GM19438 (cell line): ENCODE measurements around the gene NAA40.
A peak's percentile ranks its signal among the peaks of the same experiment; 100 is the strongest.
"Not testable (repeated sequence)": the region's sequence is repeated elsewhere in the genome, so short reads cannot be mapped to it uniquely, and the experiment has no call there.

Experiments used
- ATAC-seq: cut with Tn5 transposase; IDR thresholded peaks from one replicate; pipeline ENCODE4 v1.9.1; 2021; ENCODE audit warnings: low read depth; ENCODE audit not compliant: unreplicated experiment

NAA40 gene

DNA sequence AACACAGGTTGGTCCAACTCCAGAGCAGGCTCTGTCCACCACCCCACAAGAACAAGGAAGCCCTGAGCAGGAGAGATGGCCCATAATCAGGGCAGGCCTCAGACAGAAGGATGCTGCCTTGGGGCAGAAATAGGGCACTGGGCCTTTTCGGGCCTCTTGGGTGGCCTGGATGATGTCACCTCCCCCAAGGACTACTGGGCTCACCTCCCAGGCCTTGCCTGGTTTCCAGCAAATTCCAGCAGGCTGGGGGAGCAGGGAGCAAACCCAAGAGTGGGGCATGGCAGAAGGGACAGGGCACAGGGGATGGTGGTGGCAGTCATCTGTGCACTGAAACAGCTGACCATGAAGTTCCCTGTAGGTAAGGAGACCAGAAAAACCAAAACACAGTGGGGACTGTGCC lies 5.3 kb upstream of the NAA40 start:
- ATAC-seq = no peak

DNA sequence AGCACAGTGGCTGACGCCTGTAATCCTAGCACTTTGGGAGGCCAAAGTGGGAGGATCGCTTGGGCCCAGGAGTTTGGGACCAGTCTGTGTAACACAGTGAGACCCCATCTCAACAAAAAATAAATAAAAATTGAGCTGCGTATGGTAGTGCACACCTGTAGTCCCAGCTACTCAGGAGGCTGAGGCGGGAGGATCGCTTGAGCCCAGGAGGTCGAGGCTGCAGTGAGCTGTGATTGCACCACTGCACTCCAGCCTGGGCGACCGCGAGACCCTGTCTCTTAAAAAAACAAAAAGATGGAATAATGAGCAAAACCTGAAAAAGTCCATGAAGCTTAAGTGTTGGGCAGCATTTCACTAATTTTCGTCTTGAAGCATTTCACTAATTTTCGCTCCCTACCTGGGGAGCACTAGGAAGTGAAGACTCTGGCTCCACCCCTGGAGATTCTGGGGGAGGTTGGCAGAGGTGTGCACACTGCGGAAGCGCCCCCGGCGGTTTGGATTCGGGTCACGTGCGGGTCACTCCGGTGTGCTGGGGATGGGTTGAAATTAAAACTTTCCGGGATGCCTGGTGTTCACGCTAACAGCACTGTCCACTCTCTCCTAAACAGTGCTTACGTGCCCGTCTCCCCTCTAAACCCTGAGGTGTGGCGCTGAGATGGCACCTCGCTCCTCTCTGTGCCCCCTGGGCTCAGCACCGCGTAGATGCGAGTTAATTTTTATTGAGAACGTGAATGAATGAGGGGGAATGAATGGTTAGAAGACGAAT lies 906 bp upstream of the NAA40 start:
- peak; percentile 18 for ATAC-seq

DNA sequence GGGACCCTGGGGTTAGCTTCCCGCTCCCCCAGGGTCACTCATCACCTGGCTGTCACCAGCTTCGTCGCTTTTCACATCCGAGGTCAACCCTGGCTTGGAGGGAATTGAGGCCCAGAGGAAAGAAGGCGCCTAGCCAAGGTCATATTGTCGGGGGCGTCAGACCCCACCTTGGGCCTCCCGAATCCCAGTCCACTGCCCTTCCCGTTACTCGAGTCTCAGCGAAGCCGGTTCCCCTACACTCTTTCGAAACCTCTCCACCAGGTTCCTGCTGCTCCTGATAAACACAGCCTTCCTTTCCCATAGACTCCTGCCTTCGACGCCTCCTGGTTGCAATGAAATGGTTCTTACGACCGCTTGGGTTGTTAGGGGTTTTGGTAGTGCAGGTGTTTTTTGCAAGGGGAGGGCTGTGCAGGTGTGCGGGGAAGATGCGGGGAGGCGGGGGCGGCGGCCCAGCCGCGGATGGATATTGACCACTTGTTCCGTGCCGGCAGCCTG lies 642 bp downstream of the NAA40 start:
- ATAC-seq = no peak

DNA sequence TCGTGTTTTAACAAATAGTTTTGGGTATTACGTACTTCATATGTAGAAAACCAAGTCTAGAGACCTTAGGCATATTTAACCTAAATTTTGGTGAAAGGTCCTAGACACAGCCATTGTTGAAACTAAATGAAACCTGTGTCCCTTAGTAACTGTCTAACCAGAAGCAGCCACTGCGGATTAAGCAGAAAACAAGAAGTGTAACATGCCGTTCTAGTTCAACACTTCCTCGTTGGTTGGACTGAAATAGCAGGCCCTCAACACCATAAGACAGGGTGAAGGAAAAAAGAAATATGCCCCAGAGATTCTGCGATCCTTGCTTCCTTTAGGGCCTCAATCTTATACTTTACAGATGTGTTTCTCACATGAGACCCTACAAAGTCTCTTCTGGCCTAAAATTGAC lies 2.0 kb downstream of the NAA40 start:
- no peak for ATAC-seq

DNA sequence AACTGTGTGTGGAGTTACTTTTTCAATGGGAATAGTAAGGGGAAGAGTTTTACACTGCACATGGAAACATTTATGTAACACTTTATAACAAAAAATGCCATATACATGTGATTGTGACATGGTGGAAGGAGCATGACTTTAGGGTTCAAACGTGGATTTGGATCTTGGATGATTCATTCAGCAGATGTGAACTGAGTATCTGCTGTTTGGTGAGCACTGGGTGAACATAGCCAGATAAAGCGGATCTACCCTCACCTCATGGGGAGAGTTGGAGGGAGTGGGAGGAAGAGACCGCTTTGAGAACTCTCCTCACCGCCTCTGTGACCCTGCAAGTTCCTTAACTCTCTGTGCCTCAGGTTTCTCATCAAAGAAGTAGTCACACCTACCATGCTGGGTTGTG lies 3.1 kb downstream of the NAA40 start:
- ATAC-seq = no peak

DNA sequence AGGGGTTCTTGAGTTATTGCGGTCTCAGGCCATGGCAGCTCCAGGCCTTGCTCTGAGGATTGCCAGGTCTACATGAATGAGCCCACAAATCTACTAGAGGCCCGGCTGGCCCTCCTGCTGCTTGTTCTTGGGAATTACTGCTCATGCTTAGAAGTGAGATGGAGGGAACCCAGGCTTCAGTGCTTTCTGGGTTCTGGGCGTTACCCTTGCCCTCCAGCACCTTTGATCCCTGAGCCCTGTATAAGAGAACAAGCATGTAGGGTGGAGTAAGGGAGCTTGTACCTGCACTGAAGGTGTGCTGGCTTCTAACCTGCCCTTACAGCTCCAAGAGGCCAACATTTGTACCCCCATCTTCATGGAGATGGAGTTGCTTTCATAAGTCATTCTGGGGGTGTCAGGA lies 4.0 kb downstream of the NAA40 start:
- no peak for ATAC-seq

DNA sequence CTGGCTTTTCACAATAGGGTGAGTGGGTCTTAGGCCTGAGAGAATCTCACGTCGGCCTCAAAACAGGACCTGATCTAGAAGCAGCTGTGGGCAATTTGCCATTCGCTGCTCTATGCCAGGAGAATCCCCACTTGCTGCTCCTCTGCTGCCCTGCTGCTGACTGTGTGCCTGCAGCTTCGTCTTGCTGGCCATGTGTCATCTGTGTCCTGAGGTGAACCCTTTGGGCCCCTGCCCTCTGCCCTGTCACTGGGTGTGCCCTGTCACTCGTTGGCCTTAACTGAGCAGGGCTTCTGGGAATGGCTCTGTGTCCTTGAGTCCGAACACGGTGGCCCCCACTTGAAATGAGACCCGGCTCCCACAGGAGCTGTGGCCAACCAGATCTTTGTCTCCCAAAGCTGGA lies 6.2 kb downstream of the NAA40 start:
- no peak for ATAC-seq

DNA sequence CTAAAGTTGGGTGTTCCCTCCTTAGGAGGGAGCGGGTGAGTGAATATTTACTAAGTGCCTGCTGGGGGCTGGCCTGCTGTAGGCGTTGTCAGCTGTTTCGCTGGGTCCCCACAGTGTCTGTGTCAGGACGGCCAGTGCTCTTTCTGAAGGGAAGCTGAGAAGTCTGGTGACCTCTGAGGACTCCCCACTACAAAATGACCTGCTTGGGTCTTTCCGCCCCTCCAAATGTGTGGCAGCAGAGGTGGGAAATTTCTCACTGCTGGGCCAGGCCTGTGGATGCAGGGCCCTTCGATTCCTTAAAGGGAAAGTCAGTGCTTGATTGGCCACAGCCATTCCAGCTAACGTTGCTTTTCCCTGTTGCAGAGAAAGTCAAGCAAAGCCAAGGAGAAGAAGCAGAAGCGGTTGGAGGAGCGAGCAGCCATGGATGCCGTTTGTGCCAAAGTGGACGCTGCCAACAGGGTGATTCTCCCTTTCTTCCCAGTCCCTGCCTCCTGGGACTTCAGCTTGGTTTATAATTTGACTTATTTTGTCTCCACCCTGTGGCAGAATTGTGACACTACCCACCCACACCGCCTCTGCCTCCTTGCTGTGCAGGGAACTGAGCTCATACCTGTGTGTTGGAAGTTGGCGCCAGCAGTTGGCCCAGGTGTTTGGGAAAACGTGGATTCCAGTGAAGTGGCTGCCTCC lies 6.8 kb downstream of the NAA40 start:
- no peak for ATAC-seq

DNA sequence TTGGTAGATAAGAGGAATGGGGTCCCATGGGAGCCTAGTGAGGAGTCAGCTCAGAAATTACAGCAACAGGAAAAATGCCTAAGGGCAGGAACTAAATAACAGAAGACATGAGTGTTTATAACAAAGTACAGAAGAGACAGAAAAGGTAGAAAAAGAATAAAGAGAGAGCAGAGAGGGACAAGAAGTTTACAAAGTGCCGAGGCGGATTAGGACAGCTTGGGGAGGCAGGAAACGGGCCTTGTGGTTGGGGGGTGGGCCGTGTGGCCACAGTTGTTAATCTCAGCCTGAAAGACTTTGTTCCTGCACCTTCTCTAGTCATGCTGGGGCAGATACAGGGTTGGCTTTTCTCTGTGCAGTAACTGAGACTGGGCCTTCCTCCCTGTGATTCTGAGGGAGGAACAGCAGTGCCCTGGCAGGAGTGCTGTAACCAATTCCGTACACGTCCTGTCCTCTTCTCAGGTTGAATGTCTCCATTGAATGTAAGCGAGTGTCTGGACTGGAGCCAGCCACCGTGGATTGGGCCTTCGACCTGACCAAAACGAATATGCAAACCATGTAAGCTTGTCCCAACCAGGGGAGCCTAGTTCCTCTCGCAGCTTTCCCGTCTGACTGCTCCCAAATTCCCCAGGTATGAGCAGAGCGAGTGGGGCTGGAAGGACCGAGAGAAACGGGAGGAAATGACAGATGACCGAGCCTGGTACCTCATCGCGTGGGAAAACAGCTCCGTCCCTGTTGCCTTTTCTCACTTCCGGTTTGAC lies 13.2 kb downstream of the NAA40 start:
- ATAC-seq = no peak

DNA sequence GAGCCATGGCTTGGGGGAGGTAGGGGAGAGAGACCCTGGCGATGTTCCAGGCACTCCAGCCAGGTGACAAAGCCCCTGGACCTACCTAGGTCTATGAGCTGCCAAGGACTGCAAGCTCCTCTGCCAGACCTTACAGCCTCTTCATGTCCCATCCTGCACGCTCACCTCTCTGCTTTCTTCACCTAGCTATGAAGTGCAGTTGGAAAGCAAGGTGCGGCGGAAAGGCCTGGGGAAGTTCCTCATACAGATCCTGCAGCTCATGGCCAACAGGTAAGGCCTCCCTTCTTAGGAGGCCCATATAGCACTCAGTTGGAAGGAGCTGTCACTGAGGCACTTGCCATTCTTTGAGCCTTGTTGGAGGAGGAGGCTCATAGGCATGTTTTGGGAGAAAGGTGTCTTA lies 13.8 kb downstream of the NAA40 start:
- no peak for ATAC-seq

DNA sequence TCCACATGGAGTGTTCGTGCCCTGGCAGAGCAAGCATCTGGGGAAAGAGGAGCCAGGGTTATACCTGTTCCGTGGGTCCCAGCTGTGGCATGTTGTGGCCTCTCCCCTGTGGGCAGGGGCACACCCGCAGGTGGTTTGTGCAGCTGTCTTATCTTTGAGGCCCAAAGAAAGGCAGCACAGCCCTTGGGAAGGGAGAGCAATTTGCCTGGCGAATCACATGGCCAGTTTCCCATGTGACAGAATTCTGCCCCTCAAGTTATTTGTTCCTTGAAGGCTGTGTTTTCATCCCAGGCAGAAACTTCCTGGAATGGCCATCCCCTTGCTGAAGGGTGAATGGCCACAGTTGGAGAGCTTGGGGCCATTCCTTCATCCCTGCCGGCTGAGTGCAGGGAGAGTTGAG lies 19.2 kb downstream of the NAA40 start:
- no peak for ATAC-seq

DNA sequence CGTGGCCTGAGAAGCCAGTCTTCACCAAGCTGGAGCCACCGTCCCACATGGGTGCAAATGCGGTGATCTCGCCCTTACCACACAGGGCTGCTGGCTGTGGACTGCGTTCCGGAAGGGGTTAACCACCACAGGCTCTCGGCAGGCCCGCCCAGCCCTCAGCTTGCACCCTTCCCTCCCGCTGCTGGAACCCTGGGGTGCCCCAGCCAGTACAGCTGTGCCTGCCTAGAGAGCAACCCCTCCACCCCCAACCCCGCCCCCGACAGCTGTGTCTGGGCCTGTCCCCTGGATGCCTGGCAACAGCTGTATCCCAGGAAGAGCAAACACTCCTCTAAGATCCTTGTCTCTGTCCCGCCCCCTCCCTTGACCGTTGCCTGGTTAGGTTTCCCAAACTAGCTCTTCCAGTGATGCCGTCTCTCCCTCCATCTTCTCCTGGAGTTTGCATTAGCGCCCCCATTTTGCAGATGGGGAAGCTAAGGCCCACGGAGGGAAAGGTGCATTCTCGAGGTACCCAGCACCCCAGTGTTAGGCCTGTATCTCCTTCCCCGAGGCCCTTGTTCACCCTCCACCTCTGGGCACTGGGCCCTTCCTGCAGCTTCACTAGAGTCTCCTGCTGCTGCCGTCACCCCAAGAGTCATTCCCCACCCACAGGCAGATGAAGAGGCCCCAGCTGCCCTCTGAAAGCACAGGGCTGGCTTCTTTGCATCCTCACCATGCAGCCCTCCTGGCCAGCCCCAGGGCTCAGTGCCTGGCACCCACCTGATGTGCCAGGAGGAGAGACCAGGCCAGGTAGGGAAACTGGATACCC lies 23.0 kb downstream of the NAA40 start:
- no peak for ATAC-seq

DNA sequence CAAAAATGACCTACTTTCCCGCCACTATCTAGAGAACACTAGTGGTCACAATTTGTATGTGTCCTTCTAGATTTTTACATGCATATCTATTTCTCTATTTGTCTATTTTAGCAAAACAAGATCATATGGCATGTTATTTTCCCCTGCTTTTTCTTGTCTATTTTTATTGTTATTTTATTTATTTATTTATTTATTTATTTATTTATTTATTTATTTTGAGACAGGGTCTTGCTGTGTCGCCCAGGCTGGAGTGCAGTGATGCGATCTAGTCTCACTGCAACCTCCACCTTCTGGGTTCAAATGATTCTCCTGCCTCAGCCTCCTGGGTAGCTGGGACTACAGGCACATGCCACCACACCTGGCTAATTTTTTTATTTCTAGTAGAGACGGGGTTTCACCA lies 25.1 kb downstream of the NAA40 start:
- ATAC-seq = not testable (repeated sequence)

DNA sequence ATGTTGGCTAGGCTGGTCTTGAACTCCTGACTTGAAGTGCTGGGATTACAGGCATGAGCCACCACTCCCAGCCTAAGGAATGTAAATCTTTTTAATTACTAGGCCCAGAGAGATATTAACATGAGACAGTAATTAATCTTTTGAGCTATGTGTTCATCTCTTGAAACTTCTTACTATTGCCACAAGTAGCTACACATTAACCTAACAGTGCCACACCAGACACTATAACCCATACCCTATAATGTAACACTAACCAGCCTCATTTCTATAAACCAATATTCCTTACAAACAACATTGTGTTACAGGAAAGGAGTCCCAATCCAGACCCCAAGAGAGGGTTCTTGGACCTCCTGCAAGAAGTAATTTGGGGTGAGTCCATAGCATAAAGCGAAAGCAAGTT lies 27.6 kb downstream of the NAA40 start:
- no peak for ATAC-seq

DNA sequence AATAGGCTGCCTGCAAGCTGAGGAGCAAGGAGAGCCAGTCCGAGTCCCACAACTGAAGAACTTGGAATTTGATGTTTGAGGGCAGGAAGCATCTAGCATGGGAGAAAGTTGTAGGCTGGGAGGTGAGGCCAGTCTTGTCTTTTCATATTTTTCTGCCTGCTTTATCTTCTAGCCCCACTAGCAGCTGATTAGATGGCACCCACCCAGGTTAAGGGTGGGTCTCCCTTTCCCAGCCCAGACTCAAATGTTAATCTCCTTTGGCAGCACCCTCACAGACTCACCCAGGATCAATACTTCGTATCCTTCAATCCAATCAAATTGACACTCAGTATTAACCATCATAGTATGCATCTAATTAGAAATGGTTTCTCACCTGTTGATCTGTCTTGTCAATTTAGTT lies 30.7 kb downstream of the NAA40 start:
- ATAC-seq = no peak

DNA sequence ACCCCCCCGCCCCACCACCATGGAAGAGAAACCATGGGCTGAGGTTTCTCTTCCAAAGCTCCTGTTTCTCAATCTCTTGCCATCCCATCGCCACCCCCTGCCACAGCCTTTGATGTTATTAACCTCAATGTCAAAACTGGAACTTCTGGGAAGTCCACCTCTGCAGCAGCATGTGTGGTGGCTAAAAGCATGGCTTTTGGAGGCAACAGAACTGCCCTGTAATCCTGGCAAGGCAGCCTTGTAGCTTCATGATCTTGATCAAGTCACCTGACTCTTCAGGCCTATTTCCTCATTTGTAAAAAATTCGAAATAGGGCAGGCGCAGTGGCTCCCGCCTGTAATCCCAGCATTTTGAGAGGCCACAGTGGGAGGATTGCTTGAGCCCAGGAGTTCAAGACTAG lies 32.1 kb downstream of the NAA40 start:
- no peak for ATAC-seq

DNA sequence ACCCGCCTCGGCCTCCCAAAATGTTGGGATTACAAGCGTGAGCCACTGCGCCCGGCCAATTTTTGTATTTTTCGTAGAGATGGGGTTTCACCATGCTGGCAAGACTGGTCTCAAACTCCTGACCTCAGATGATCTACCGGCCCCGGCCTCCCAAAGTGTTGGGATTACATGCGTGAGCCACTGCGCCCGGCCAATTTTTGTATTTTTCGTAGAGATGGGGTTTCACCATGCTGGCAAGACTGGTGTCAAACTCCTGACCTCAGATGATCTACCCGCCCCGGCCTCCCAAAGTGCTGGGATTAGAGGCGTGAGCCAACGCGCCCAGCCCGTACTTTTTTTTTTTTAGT lies 35.1 kb downstream of the NAA40 start:
- not testable (repeated sequence) for ATAC-seq

DNA sequence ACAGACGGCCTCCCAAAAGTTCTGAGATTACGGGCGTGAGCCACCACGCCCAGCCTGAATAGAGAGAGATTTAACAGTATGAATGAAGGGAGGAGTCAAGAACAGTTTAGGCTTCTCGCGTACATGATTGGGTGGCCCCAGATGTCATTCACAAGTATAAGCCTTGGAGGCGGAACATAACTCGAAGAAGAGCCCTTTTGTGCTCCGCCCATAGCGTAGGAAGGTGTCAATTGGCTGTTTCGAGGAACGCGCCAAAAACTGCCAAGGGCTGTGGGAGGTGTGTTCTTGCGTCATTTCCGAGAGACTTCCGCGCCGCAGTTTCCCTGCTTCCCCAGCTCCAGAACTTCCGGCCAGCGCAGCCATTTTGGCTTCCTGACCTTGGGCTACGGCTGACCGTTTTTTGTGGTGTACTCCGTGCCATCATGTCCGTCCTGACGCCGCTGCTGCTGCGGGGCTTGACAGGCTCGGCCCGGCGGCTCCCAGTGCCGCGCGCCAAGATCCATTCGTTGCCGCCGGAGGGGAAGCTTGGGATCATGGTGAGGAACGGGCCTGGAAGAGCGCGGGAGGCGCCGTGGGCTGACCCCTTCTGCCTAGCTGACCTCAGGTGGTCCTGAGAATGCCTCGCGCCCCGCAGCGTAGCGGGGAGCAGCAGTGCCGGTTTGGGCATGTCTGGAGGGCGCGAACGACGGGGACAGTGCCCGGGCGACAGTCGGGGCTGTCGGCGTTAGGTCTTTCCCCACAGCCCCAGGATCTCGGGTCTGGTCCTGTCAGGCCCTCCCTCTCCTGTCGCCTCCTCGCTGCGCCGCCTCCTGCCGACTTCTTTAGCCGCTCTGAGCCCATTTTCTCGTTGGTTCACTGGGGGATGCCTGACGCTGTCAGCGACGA lies 35.7 kb downstream of the NAA40 start, which contains the start of gene COX8A:
TSS of gene COX8A (plus strand) at position 362 of the 885 bp plus-strand sequence. CDS start at position 423, 61 bp downstream.
- ATAC-seq = peak; percentile 97

DNA sequence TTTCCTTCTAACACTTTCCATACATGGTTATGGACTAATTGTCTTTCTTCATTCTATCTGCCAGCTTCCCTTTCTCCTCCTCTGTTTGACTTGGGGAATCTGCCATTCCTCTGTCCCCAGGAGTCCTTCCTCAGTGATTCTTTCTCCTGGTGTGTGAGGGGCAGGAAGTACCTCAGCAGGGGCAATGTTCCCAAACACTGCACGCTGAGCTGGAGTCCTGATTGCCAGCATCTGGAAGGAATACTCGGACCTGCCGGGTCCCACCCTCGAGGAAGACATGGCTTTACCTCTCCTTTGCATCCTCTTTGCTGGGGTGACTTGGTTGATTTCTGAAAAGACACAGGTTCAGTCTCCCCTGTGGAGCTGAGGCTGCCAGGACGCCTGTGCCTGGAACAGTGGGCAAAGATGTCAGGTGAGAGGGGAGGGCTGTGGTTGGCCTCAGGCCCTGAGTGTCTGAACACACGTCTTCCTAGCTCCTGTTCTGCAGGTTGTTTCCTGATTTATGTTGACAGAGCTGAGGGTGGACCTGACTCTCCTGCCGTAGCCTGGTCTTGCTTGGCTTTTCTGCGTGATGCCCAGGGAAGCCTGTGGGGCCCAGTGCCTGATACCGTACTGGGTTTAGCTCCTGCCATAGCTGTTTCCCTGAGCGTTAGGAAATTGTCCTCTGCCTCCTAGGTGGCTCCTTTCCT lies 39.9 kb downstream of the NAA40 start:
- no peak for ATAC-seq
